Neural cell (in vitro differentiated cells): Measurements from ENCODE around the gene SKA3.
"Not testable (repeated sequence)": the region's sequence is repeated elsewhere in the genome, so short reads cannot be mapped to it uniquely, and the experiment has no call there.

ENCODE experiments used
- EP300 ChIP-seq: fragments of 450-650 bp; conservative IDR thresholded peaks from 2 replicates; pipeline ENCODE4 v1.6.1; 2014; ENCODE audit warnings: antibody characterized with exemption, mild to moderate bottlenecking, moderate library complexity; ENCODE audit not compliant: poor library complexity, severe bottlenecking
- EZH2 ChIP-seq: fragments of 200-600, 300-800 bp; shearing (Covaris generic), sonication (generic); IDR thresholded peaks from 2 replicates; pipeline ENCODE4 v1.6.1; 2014; ENCODE audit warnings: antibody characterized with exemption, low read length, borderline replicate concordance, mild to moderate bottlenecking; ENCODE audit not compliant: insufficient read depth, poor library complexity, severe bottlenecking
- MXI1 ChIP-seq: fragments of 450-650 bp; conservative IDR thresholded peaks from 2 replicates; pipeline ENCODE4 v1.6.1; 2014; ENCODE audit warnings: antibody characterized with exemption, mild to moderate bottlenecking; ENCODE audit not compliant: poor library complexity, severe bottlenecking
- POLR2AphosphoS5 ChIP-seq: IDR thresholded peaks from 2 replicates; pipeline ENCODE4 v1.6.1; 2012
- RAD21 ChIP-seq: fragments of 450-650 bp; conservative IDR thresholded peaks from 2 replicates; pipeline ENCODE4 v1.6.1; 2014; ENCODE audit warnings: antibody characterized with exemption, mild to moderate bottlenecking, moderate library complexity
- SMC3 ChIP-seq: fragments of 450-650 bp; conservative IDR thresholded peaks from 2 replicates; pipeline ENCODE4 v1.6.1; 2014; ENCODE audit warnings: antibody characterized with exemption, mild to moderate bottlenecking, moderate library complexity; ENCODE audit not compliant: poor library complexity
- TAF1 ChIP-seq: IDR thresholded peaks from 2 replicates; pipeline ENCODE4 v1.6.1; 2012; ENCODE audit warnings: low read depth
- TF ChIP-seq, protein P1 (sequence below): fragments of 450-650 bp; IDR thresholded peaks from 2 replicates; pipeline ENCODE4 v1.5.1; 2014; ENCODE audit warnings: antibody characterized with exemption, mild to moderate bottlenecking, moderate library complexity; ENCODE audit not compliant: poor library complexity, severe bottlenecking
- TF ChIP-seq, protein P2 (sequence below): IDR thresholded peaks from 2 replicates; pipeline ENCODE4 v1.6.1; 2012; ENCODE audit warnings: borderline replicate concordance

GRCh38 chr13:21219716-21220115, 43.4 kb upstream of the SKA3 start:
- not testable (repeated sequence) for TF ChIP-seq POLR2AphosphoS5, EZH2, MXI1, TAF1, RAD21, EP300, SMC3
- TF ChIP-seq, protein P1, sequence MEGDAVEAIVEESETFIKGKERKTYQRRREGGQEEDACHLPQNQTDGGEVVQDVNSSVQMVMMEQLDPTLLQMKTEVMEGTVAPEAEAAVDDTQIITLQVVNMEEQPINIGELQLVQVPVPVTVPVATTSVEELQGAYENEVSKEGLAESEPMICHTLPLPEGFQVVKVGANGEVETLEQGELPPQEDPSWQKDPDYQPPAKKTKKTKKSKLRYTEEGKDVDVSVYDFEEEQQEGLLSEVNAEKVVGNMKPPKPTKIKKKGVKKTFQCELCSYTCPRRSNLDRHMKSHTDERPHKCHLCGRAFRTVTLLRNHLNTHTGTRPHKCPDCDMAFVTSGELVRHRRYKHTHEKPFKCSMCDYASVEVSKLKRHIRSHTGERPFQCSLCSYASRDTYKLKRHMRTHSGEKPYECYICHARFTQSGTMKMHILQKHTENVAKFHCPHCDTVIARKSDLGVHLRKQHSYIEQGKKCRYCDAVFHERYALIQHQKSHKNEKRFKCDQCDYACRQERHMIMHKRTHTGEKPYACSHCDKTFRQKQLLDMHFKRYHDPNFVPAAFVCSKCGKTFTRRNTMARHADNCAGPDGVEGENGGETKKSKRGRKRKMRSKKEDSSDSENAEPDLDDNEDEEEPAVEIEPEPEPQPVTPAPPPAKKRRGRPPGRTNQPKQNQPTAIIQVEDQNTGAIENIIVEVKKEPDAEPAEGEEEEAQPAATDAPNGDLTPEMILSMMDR, result not testable (repeated sequence)
- TF ChIP-seq, protein P2, sequence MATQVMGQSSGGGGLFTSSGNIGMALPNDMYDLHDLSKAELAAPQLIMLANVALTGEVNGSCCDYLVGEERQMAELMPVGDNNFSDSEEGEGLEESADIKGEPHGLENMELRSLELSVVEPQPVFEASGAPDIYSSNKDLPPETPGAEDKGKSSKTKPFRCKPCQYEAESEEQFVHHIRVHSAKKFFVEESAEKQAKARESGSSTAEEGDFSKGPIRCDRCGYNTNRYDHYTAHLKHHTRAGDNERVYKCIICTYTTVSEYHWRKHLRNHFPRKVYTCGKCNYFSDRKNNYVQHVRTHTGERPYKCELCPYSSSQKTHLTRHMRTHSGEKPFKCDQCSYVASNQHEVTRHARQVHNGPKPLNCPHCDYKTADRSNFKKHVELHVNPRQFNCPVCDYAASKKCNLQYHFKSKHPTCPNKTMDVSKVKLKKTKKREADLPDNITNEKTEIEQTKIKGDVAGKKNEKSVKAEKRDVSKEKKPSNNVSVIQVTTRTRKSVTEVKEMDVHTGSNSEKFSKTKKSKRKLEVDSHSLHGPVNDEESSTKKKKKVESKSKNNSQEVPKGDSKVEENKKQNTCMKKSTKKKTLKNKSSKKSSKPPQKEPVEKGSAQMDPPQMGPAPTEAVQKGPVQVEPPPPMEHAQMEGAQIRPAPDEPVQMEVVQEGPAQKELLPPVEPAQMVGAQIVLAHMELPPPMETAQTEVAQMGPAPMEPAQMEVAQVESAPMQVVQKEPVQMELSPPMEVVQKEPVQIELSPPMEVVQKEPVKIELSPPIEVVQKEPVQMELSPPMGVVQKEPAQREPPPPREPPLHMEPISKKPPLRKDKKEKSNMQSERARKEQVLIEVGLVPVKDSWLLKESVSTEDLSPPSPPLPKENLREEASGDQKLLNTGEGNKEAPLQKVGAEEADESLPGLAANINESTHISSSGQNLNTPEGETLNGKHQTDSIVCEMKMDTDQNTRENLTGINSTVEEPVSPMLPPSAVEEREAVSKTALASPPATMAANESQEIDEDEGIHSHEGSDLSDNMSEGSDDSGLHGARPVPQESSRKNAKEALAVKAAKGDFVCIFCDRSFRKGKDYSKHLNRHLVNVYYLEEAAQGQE, result not testable (repeated sequence)
